Fibroblast of the aortic adventitia (primary cell): ENCODE measurements around the gene CALCOCO1. TPM values are rescaled to one million over a fixed set of nuclear protein-coding genes. Genes with fewer than 3 reads are reported as not detected.

ENCODE experiments used
- DNase-seq: peaks from one replicate; pipeline ENCODE4 v3.0.0-alpha.2; 2010; ENCODE audit warnings: low read depth
- H3K4me3 ChIP-seq: 2 replicates; pipeline ENCODE4 v1.5.1; 2011; ENCODE audit warnings: low read depth, mild to moderate bottlenecking, control low read depth, low read length, moderate library complexity
- total RNA-seq: library from RNA; depleted of rRNA; stranded (reverse); fragments of >200 nt; gene quantifications from 2 replicates; pipeline ENCODE4 v1.2.3, GENCODE V29; 2012; ENCODE audit warnings: low replicate concordance
- TF ChIP-seq, protein P1 (sequence below): IDR thresholded peaks from 2 replicates; pipeline ENCODE4 v1.5.1; 2011; ENCODE audit warnings: mild to moderate bottlenecking, low read length, control low read depth, inconsistent platforms; ENCODE audit not compliant: insufficient read depth

Gene CALCOCO1
- total RNA-seq, 1 donor, result 96.2 TPM

DNA sequence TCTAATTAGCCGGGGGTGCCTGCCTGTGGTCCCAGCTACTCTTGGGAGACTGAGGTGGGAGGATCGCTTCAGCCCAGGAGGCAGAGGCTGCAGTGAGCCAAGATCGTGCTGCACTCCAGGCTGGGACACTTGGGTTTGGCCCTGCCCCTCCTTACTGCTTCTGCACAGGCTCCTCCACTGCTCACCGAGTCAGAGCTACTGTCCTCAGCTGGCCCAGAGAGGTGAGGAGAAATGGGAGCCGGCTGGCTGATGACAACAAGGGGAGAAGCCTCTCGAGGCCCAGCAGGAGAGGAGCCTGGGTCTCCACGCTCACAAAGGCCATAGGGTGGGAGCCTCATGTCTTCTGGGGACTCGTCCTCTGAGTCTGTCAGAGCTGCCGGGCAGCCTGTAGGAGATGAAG, 13.7 kb downstream of the CALCOCO1 start:
- TF ChIP-seq, protein P1, sequence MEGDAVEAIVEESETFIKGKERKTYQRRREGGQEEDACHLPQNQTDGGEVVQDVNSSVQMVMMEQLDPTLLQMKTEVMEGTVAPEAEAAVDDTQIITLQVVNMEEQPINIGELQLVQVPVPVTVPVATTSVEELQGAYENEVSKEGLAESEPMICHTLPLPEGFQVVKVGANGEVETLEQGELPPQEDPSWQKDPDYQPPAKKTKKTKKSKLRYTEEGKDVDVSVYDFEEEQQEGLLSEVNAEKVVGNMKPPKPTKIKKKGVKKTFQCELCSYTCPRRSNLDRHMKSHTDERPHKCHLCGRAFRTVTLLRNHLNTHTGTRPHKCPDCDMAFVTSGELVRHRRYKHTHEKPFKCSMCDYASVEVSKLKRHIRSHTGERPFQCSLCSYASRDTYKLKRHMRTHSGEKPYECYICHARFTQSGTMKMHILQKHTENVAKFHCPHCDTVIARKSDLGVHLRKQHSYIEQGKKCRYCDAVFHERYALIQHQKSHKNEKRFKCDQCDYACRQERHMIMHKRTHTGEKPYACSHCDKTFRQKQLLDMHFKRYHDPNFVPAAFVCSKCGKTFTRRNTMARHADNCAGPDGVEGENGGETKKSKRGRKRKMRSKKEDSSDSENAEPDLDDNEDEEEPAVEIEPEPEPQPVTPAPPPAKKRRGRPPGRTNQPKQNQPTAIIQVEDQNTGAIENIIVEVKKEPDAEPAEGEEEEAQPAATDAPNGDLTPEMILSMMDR, result no peak
- no peak for DNase-seq

GRCh38 chr12:53712059-53712643, 15.1 kb downstream of the CALCOCO1 start:
- TF ChIP-seq, protein P1, result no peak
- DNase-seq, result no peak
- no peak overlapping the region for H3K4me3 ChIP-seq

More for the DNA sequence above, 13.7 kb downstream of the CALCOCO1 start:
- no peak overlapping the region for H3K4me3 ChIP-seq

GRCh38 chr12:53710091-53710490, 17.2 kb downstream of the CALCOCO1 start:
- no peak overlapping the region for H3K4me3 ChIP-seq
- TF ChIP-seq, protein P1, result no peak
- DNase-seq, result no peak

DNA sequence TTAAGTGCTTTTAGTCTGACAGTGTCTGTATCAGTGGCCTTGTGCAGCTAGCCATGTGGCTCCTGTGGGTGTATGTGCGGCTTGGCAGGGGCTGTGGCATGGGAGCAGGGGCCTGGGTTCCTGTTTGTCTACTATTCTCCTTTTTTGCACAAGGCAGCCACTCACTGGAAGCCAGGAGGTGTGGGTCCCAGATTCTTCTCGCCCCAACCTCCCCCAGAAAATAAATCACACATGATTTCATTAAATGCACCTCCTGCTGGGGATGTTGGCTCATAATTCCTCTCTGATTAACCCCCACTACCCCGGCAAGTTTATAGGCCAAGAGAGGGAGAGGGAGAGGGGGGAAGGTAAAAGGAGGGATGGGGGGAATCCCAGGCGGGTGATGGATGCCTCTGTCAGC, 17.6 kb downstream of the CALCOCO1 start:
- H3K4me3 ChIP-seq, result no peak overlapping the region
- DNase-seq, result no peak
- TF ChIP-seq, protein P1, result no peak

DNA sequence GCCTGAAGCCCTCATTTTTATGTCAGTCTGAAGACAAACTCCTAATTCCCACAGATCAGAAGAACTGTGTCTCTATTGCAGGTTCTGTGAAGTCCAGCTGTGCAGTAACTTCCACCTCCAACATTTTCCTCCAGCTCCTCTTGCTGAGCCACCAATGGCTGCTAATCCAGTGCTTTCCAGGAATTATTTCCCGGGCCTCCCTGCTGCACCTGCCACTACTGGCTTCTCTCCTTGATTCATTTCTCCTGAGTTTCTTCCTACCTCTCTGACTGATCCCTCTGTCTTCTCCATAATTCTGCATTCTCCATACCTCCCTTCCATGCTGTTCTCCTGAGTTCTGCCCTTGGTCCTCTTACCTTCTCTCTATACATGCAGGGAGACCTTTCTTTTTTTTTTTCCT, 21.2 kb downstream of the CALCOCO1 start:
- DNase-seq, result no peak
- H3K4me3 ChIP-seq, result no peak overlapping the region
- TF ChIP-seq, protein P1, result no peak

DNA sequence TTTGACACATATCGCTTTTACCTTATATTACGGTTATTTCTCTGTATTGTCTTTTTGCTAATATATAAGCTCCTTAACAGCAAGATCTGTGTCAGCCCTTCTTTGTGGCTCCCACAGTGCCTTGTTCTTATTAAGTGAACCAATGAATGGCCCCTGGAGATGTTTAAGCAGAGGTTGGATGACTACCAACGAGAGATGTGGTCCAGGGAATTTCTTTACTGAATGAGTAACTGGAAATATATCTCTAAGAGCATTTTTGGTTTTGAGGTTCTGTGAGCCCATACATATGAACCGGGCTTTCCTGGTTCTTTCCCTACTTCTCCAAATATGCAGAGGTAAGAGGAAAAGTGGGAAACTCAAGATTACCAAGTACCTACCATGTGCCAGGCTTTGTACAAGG, 23.5 kb downstream of the CALCOCO1 start:
- TF ChIP-seq, protein P1, result no peak
- no peak overlapping the region for H3K4me3 ChIP-seq
- peak; percentile 71 for DNase-seq
